GM19372 (cell line): ENCODE data around the gene EPS8L3.
"Not testable (repeated sequence)": the region's sequence is repeated elsewhere in the genome, so short reads cannot be mapped to it uniquely, and the experiment has no call there.

Experiments
- ATAC-seq: cut with Tn5 transposase; IDR thresholded peaks from one replicate; pipeline ENCODE4 v1.9.1; 2021; ENCODE audit warnings: mild to moderate bottlenecking, low read depth, moderate library complexity; ENCODE audit not compliant: unreplicated experiment

Gene EPS8L3

DNA sequence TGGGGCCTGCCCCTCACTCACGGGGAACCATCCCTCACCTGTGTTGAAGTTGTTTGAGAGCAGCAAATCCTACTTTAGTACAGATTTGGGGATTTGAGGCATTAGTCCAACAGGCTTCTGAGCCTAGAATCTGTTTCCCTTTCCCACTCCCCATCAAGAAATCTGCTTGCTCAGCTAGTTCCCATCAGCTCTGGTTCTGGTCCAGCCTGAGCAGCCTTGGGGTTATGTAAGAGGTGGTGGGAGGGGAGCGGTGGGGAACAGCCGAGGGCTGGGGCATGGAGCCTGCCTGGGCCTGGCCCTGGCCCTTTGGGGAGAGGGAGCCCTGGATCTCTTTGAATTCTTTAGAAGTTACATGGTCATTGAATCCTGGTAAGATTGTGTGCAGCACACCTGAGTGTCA lies 47.6 kb downstream of the EPS8L3 start:
- no peak for ATAC-seq

DNA sequence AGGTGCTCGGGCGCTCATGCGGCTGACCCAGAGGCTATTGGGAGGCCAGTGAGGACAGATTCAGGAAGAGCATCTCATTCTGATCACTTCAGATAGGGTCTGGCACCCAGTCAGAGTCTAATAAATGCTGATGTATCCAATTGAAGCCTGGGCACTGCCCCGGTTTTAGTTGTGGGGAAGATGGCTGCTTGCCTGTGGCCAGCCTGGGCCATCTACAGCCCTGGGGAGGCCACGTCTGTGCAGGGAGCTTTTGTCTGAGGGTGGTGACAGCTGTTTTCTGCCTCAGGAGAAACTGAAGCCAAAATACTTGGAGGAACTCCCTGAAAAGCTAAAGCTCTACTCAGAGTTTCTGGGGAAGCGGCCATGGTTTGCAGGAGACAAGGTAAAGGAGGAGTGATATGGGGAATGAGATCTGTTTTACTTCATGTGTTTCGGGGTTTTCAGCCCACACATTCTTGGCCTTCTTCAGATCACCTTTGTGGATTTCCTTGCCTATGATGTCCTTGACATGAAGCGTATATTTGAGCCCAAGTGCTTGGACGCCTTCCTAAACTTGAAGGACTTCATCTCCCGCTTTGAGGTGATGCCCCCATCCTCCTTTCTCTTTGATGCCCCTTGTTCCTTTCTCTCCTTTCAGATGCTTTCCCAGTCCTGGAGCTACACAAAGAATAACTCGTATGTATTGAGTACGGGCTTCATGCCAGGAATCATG lies 48.9 kb downstream of the EPS8L3 start:
- no peak for ATAC-seq

DNA sequence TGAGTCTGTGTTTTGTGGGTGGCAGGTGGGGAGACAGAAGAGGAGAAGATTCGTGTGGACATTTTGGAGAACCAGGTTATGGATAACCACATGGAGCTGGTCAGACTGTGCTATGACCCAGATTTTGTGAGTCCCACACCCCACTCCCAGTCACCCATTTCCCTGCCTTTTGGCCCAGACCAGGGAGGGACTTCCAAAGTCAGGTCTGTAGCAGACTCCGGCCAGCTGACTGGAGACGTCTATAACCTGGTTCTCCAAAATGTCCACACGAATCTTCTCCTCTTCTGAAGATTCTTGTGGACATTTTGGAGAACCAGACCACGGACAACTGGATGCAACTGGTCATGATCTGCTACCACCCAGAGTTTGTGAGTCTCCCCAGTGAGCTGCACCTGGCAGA lies 50.1 kb downstream of the EPS8L3 start:
- ATAC-seq: no peak

DNA sequence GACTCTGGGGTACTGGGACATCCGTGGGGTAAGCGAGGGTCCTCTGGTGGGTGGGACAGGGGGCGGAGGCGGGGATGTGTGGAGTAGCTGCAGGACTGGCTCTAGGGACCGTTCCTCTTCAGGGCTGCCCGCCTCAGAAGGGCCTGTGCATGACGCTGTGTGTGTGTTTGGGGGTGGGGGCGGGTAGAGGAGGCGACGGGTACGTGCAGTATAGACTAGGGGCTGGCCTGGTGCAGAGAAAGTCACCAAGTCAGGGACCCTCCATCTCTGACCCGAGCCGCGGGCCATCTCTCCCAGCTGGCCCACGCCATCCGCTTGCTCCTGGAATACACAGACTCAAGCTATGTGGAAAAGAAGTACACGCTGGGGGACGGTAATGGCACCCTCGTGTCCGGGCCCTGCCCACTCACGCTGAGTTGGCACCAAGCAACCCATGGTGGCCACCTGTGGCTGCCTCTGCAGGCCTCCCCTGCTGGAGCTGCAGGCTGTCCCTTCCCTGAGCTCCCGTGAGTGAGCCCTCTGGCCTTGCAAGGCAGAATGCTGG lies 51.3 kb downstream of the EPS8L3 start:
- no peak for ATAC-seq

DNA sequence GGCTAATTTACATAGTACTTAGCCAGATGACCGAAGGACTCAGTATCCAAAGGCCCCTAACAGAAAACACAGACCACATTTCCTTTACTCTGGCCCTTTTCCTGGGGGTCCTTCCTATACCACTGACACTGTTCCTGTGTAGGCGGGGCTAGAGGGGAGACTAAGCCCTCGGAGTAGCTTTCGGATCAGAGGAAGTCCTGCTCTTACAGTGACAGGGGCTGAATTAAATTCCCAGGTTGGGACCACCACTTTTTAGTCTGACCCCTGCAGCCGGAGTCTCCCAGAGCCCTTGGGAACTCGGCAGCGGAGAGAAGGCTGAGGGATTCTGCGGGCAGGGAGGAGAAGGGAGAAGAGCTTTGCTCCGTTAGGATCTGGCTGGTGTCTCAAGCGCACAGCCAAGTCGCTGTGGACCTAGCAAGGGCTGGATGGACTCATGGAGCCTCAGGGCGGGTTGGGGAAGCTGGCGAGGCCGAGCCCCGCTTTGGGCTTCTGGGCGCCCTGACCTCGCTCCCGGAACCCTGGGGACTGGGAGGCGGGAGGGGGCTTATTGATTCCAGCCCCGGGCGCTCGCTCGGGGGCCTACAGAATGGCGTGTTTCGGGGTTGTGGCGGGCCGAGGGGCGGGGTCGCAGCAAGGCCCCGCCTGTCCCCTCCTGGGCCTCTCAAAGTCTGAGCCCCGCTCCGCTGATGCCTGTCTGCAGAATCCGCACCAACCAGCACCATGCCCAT lies 52.0 kb downstream of the EPS8L3 start, which contains the start of gene GSTM5:
TSS of gene GSTM5 (plus strand) at position 659 of the 728 bp plus-strand sequence. CDS start at position 721, 62 bp downstream.
- ATAC-seq: not testable (repeated sequence)

DNA sequence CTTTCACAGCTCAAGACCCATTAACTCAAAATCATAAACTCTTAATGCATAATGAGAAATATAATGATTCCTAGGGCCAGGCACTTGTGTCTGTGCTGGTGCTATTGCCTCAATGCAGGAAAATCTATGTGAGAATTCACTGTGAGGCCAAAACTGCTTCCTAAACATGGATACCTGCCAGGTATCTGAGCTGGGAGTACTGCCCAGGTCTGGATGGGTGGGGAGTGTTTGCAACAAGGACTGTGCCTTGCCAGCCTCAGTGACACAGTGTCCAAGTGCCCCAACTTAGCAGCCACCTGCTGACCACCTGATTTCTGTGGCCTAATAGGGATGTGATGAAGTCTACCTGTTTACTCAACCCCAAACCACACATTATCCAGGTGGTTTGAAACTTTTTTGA lies 53.9 kb downstream of the EPS8L3 start:
- not testable (repeated sequence) for ATAC-seq

DNA sequence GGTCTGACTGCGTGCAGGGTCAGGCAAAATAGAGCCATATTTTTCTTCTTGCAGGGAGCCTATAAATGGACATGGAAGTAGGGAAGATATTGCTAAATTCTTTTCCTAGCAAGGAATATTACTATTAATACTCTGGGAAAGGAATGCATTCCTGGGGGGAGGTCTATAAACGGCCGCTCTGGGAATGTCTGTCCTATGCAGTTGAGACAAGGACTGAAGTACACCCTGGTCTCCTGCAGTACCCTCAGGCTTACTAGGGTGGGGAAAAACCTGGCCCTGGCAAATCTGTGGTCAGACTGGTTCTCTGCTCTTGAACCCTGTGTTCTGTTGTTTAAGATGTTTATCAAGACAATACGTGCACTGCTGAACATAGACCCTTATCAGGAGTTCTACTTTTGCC lies 54.8 kb downstream of the EPS8L3 start:
- not testable (repeated sequence) for ATAC-seq

DNA sequence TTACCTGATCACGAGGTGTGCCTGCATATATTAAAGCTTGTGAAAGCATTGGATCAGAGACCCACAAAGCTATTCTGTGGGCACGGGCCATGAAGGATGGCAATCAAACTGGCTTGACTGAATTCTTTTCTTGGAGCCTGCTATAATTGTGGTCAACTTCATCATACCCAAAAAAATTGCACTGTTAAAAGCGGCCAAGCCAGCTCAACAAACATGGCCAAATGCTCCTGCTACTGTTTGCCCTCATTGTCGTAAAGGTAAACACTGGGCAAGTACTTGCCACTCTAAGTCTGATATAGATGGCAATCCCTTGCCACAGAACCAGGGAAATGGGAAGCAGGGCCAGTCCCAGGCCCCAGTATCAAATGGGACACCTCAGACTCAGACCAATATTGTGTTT lies 58.3 kb downstream of the EPS8L3 start:
- no peak for ATAC-seq

DNA sequence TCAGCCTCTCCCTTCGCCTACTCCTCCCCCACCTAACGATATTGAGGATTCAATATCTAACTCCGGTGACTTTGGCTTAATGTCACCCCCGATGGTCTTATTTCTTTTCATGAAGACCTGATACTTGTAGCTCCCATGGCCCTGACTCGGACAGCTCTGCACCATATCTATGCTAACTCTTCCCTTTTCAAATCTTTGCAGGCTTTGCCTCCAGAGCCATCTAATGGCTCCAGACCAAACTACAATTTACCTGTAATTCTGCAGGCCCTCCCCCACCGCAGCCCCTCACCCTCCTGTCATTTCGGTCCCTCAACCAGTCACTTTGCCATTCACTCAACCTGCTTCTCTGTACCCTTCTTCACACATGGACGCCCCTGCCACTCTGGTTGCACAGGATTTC lies 59.5 kb downstream of the EPS8L3 start:
- ATAC-seq: no peak

DNA sequence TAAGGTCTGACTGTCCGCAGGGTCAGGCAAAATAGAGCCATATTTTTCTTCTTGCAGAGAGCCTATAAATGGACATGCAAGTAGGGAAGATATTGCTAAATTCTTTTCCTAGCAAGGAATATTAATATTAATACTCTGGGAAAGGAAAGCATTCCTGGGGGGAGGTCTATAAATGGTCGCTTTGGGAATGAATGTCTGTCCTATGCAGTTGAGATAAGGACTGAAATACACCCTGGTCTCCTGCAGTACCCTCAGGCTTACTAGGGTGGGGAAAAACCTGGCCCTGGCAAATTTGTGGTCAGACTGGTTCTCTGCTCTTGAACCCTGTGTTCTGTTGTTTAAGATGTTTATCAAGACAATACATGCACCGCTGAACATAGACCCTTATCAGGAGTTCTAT lies 60.8 kb downstream of the EPS8L3 start:
- not testable (repeated sequence) for ATAC-seq
